Mucosa of stomach (tissue), 1 donor: ENCODE measurements around the gene KRTAP2-2.
"Not testable (repeated sequence)": the region's sequence is repeated elsewhere in the genome, so short reads cannot be mapped to it uniquely, and the experiment has no call there.

Source experiments
- H3K27me3 ChIP-seq: one replicate; pipeline ENCODE4 v1.7.0; 2013; ENCODE audit warnings: mild to moderate bottlenecking, low read length; ENCODE audit not compliant: control insufficient read depth, insufficient read depth
- H3K36me3 ChIP-seq: one replicate; pipeline ENCODE4 v1.7.0; 2013; ENCODE audit warnings: low read length; ENCODE audit not compliant: control insufficient read depth, insufficient read depth
- H3K4me1 ChIP-seq: one replicate; pipeline ENCODE4 v1.7.0; 2013; ENCODE audit warnings: mild to moderate bottlenecking, low read length; ENCODE audit not compliant: control insufficient read depth, insufficient read depth
- H3K4me3 ChIP-seq: one replicate; pipeline ENCODE4 v1.7.0; 2013; ENCODE audit warnings: low read length
- H3K9ac ChIP-seq: one replicate; pipeline ENCODE4 v1.7.0; 2013; ENCODE audit warnings: mild to moderate bottlenecking, low read length, moderate library complexity
- H3K9me3 ChIP-seq: one replicate; pipeline ENCODE4 v1.7.0; 2013; ENCODE audit warnings: mild to moderate bottlenecking, low read length, moderate library complexity; ENCODE audit not compliant: control insufficient read depth
- donor health status: Pancreatic carcinoma.

The KRTAP2-2 gene

GRCh38 chr17:41040783-41041571, 14.1 kb downstream of the KRTAP2-2 start, which contains the start of gene KRTAP1-1:
Gene KRTAP1-1, minus strand, starts transcription at chr17:41041450. Its CDS starts 53 bp downstream, at chr17:41041397.
- H3K9ac ChIP-seq, H3K36me3 ChIP-seq, H3K9me3 ChIP-seq, H3K4me3 ChIP-seq, H3K4me1 ChIP-seq, H3K27me3 ChIP-seq: not testable (repeated sequence)

GRCh38 chr17:41037853-41038350, 17.1 kb downstream of the KRTAP2-2 start:
- Histone ChIP-seq H3K27me3 (peaks cover 2% of the 10 kb centered on the region), H3K4me1 (no peaks in the 10 kb centered on the region), H3K36me3 (no peaks in the 10 kb centered on the region), H3K9me3 (no peaks in the 10 kb centered on the region), H3K4me3 (no peak overlapping the region), H3K9ac (no peak overlapping the region)

GRCh38 chr17:41034346-41034935, 20.6 kb downstream of the KRTAP2-2 start, which contains the start of gene KRTAP1-3:
Gene KRTAP1-3, minus strand, starts transcription at chr17:41034874. Its CDS starts 53 bp downstream, at chr17:41034821.
- H3K9me3 ChIP-seq, H3K36me3 ChIP-seq, H3K9ac ChIP-seq, H3K27me3 ChIP-seq, H3K4me3 ChIP-seq, H3K4me1 ChIP-seq: not testable (repeated sequence)

- Histone ChIP-seq H3K36me3 (no peaks in the 10 kb centered on the region), H3K9me3 (no peaks in the 10 kb centered on the region), H3K9ac (no peak within 1 kb of the TSS), H3K4me1 (no peaks in the 10 kb centered on the region), H3K4me3 (no peak within 1 kb of the TSS), H3K27me3 (no peaks in the 10 kb centered on the region)
Observed at GRCh38 chr17:41029633-41030245, 25.3 kb downstream of the KRTAP2-2 start, which contains the start of gene KRTAP1-4. Gene KRTAP1-4, minus strand, starts transcription at chr17:41030195. Its CDS starts 117 bp downstream, at chr17:41030078.

GRCh38 chr17:41026715-41027471, 28.1 kb downstream of the KRTAP2-2 start, which contains the start of gene KRTAP1-5:
Gene KRTAP1-5, minus strand, starts transcription at chr17:41027208. Its CDS starts 53 bp downstream, at chr17:41027155.
- no peaks in the 10 kb centered on the region for H3K27me3 ChIP-seq
- no peaks in the 10 kb centered on the region for H3K9me3 ChIP-seq
- no peak within 1 kb of the TSS for H3K4me3 ChIP-seq
- no peak within 1 kb of the TSS for H3K9ac ChIP-seq
- H3K36me3 ChIP-seq, result no peaks in the 10 kb centered on the region
- H3K4me1 ChIP-seq, result no peaks in the 10 kb centered on the region

- no peak overlapping the region for H3K4me3 ChIP-seq
- H3K4me1 ChIP-seq, result no peaks in the 10 kb centered on the region
- no peaks in the 10 kb centered on the region for H3K27me3 ChIP-seq
Observed at GRCh38 chr17:41024697-41025096, 30.3 kb downstream of the KRTAP2-2 start.

GRCh38 chr17:41020336-41020735, 34.7 kb downstream of the KRTAP2-2 start:
- H3K9me3 ChIP-seq, result no peaks in the 10 kb centered on the region
- H3K27me3 ChIP-seq, result no peaks in the 10 kb centered on the region

More at GRCh38 chr17:41024697-41025096, 30.3 kb downstream of the KRTAP2-2 start:
- H3K9me3 ChIP-seq, result no peaks in the 10 kb centered on the region
- H3K9ac ChIP-seq, result no peak overlapping the region
- no peaks in the 10 kb centered on the region for H3K36me3 ChIP-seq

GRCh38 chr17:41019415-41019814, 35.6 kb downstream of the KRTAP2-2 start:
- Histone ChIP-seq H3K27me3 (no peaks in the 10 kb centered on the region), H3K9ac (no peak overlapping the region), H3K9me3 (no peaks in the 10 kb centered on the region), H3K4me3 (no peak overlapping the region), H3K36me3 (no peaks in the 10 kb centered on the region), H3K4me1 (no peaks in the 10 kb centered on the region)

More at GRCh38 chr17:41020336-41020735, 34.7 kb downstream of the KRTAP2-2 start:
- Histone ChIP-seq H3K4me3 (no peak overlapping the region), H3K36me3 (no peaks in the 10 kb centered on the region), H3K9ac (no peak overlapping the region), H3K4me1 (no peaks in the 10 kb centered on the region)

- no peaks in the 10 kb centered on the region for H3K27me3 ChIP-seq
- no peaks in the 10 kb centered on the region for H3K4me1 ChIP-seq
- no peaks in the 10 kb centered on the region for H3K9me3 ChIP-seq
- no peak overlapping the region for H3K4me3 ChIP-seq
- H3K36me3 ChIP-seq, result no peaks in the 10 kb centered on the region
- H3K9ac ChIP-seq, result no peak overlapping the region
Observed at GRCh38 chr17:41018541-41018940, 36.5 kb downstream of the KRTAP2-2 start.

GRCh38 chr17:41016578-41017215, 38.3 kb downstream of the KRTAP2-2 start:
- H3K9me3 ChIP-seq, result no peaks in the 10 kb centered on the region
- H3K27me3 ChIP-seq, result no peaks in the 10 kb centered on the region
- H3K9ac ChIP-seq, result no peak overlapping the region
- H3K4me1 ChIP-seq, result no peaks in the 10 kb centered on the region
- H3K4me3 ChIP-seq, result no peak overlapping the region
- H3K36me3 ChIP-seq, result no peaks in the 10 kb centered on the region

- H3K4me1 ChIP-seq, result no peaks in the 10 kb centered on the region
- H3K9ac ChIP-seq, result no peak overlapping the region
- no peaks in the 10 kb centered on the region for H3K9me3 ChIP-seq
- H3K27me3 ChIP-seq, result no peaks in the 10 kb centered on the region
- no peaks in the 10 kb centered on the region for H3K36me3 ChIP-seq
- H3K4me3 ChIP-seq, result no peak overlapping the region
Observed at GRCh38 chr17:41015454-41015853, 39.6 kb downstream of the KRTAP2-2 start.
